Activated naive CD4-positive, alpha-beta T cell treated with anti-CD3 and anti-CD28 coated beads, Interleukin-2, amount 50 U/mL, for 24 hours (primary cell): ENCODE measurements around the gene NCK2.

Experiments
- H3K27ac Mint-ChIP-seq: one replicate; pipeline ENCODE4 v1.8.0; 2021; ENCODE audit warnings: mild to moderate bottlenecking, mixed read lengths
- H3K27me3 Mint-ChIP-seq: one replicate; pipeline ENCODE4 v1.8.0; 2021; ENCODE audit warnings: mixed read lengths
- H3K36me3 Mint-ChIP-seq: one replicate; pipeline ENCODE4 v1.8.0; 2021; ENCODE audit warnings: mixed read lengths
- H3K4me1 Mint-ChIP-seq: one replicate; pipeline ENCODE4 v1.8.0; 2021; ENCODE audit warnings: mixed read lengths
- H3K4me3 Mint-ChIP-seq: one replicate; pipeline ENCODE4 v1.8.0; 2021; ENCODE audit warnings: mild to moderate bottlenecking, mixed read lengths
- H3K9me3 Mint-ChIP-seq: one replicate; pipeline ENCODE4 v1.8.0; 2021; ENCODE audit warnings: mixed read lengths

Gene NCK2

GRCh38 chr2:105797298-105797819 lies 52.6 kb downstream of the NCK2 start:
- no peaks in the 10 kb centered on the region for H3K9me3 Mint-ChIP-seq
- no peaks in the 10 kb centered on the region for H3K27me3 Mint-ChIP-seq
- H3K4me1 Mint-ChIP-seq, result peaks cover 92% of the 10 kb centered on the region
- peaks cover 9% of the 10 kb centered on the region for H3K36me3 Mint-ChIP-seq
- H3K4me3 Mint-ChIP-seq, result peak overlapping the region; percentile 83
- H3K27ac Mint-ChIP-seq, result peak overlapping the region; percentile 96

- Mint-ChIP-seq H3K9me3 (no peaks in the 10 kb centered on the region), H3K4me1 (peaks cover 92% of the 10 kb centered on the region), H3K36me3 (peaks cover 12% of the 10 kb centered on the region), H3K27ac (peak overlapping the region; percentile 96), H3K4me3 (peak overlapping the region; percentile 83), H3K27me3 (no peaks in the 10 kb centered on the region)
Measured at GRCh38 chr2:105798595-105798994, 53.9 kb downstream of the NCK2 start.

- Mint-ChIP-seq H3K27ac (peak overlapping the region; percentile 95), H3K36me3 (peaks cover 19% of the 10 kb centered on the region), H3K9me3 (no peaks in the 10 kb centered on the region), H3K4me3 (peak overlapping the region; percentile 60), H3K27me3 (no peaks in the 10 kb centered on the region), H3K4me1 (peaks cover 100% of the 10 kb centered on the region)
Measured at GRCh38 chr2:105800036-105800713, 55.5 kb downstream of the NCK2 start.

- peak overlapping the region; percentile 95 for H3K27ac Mint-ChIP-seq
- H3K27me3 Mint-ChIP-seq, result no peaks in the 10 kb centered on the region
- no peaks in the 10 kb centered on the region for H3K9me3 Mint-ChIP-seq
- peak overlapping the region; percentile 60 for H3K4me3 Mint-ChIP-seq
- H3K36me3 Mint-ChIP-seq, result peaks cover 21% of the 10 kb centered on the region
- H3K4me1 Mint-ChIP-seq, result peaks cover 100% of the 10 kb centered on the region
Measured at GRCh38 chr2:105800953-105801635, 56.4 kb downstream of the NCK2 start.

GRCh38 chr2:105801961-105802360 lies 57.2 kb downstream of the NCK2 start:
- Mint-ChIP-seq H3K9me3 (no peaks in the 10 kb centered on the region), H3K36me3 (peaks cover 23% of the 10 kb centered on the region), H3K4me3 (peak overlapping the region; percentile 76), H3K27ac (peak overlapping the region; percentile 95), H3K4me1 (peaks cover 99% of the 10 kb centered on the region), H3K27me3 (no peaks in the 10 kb centered on the region)

GRCh38 chr2:105802587-105802986 lies 57.9 kb downstream of the NCK2 start:
- peaks cover 98% of the 10 kb centered on the region for H3K4me1 Mint-ChIP-seq
- H3K4me3 Mint-ChIP-seq, result peak overlapping the region; percentile 76
- no peaks in the 10 kb centered on the region for H3K27me3 Mint-ChIP-seq
- H3K27ac Mint-ChIP-seq, result peak overlapping the region; percentile 95
- peaks cover 20% of the 10 kb centered on the region for H3K36me3 Mint-ChIP-seq
- no peaks in the 10 kb centered on the region for H3K9me3 Mint-ChIP-seq

- Mint-ChIP-seq H3K9me3 (no peaks in the 10 kb centered on the region), H3K4me3 (peak overlapping the region; percentile 76), H3K36me3 (peaks cover 20% of the 10 kb centered on the region), H3K27ac (peak overlapping the region; percentile 95), H3K4me1 (peaks cover 98% of the 10 kb centered on the region), H3K27me3 (no peaks in the 10 kb centered on the region)
Measured at GRCh38 chr2:105803337-105803736, 58.6 kb downstream of the NCK2 start.

- Mint-ChIP-seq H3K4me1 (peaks cover 98% of the 10 kb centered on the region), H3K27ac (peak overlapping the region; percentile 95), H3K27me3 (no peaks in the 10 kb centered on the region), H3K36me3 (peaks cover 20% of the 10 kb centered on the region), H3K9me3 (no peaks in the 10 kb centered on the region), H3K4me3 (peak overlapping the region; percentile 34)
Measured at GRCh38 chr2:105803773-105804172, 59.1 kb downstream of the NCK2 start.

GRCh38 chr2:105804266-105804665 lies 59.6 kb downstream of the NCK2 start:
- peak overlapping the region; percentile 95 for H3K27ac Mint-ChIP-seq
- H3K27me3 Mint-ChIP-seq, result no peaks in the 10 kb centered on the region
- H3K4me1 Mint-ChIP-seq, result peaks cover 98% of the 10 kb centered on the region
- peak overlapping the region; percentile 34 for H3K4me3 Mint-ChIP-seq
- H3K9me3 Mint-ChIP-seq, result peaks cover under 1% of the 10 kb centered on the region
- peaks cover 23% of the 10 kb centered on the region for H3K36me3 Mint-ChIP-seq

GRCh38 chr2:105806996-105807395 lies 62.3 kb downstream of the NCK2 start:
- Mint-ChIP-seq H3K36me3 (peaks cover 22% of the 10 kb centered on the region), H3K27me3 (no peaks in the 10 kb centered on the region), H3K9me3 (peaks cover 6% of the 10 kb centered on the region), H3K27ac (peak overlapping the region; percentile 86), H3K4me3 (peak overlapping the region; percentile 23), H3K4me1 (peaks cover 96% of the 10 kb centered on the region)

- Mint-ChIP-seq H3K4me1 (peaks cover 96% of the 10 kb centered on the region), H3K27ac (peak overlapping the region; percentile 99), H3K27me3 (no peaks in the 10 kb centered on the region), H3K4me3 (peak overlapping the region; percentile 73), H3K36me3 (peaks cover 18% of the 10 kb centered on the region), H3K9me3 (peaks cover 6% of the 10 kb centered on the region)
Measured at GRCh38 chr2:105808423-105809096, 63.8 kb downstream of the NCK2 start.

- H3K4me1 Mint-ChIP-seq, result peaks cover 96% of the 10 kb centered on the region
- H3K9me3 Mint-ChIP-seq, result peaks cover 6% of the 10 kb centered on the region
- H3K27ac Mint-ChIP-seq, result peak overlapping the region; percentile 99
- peaks cover 17% of the 10 kb centered on the region for H3K36me3 Mint-ChIP-seq
- peak overlapping the region; percentile 73 for H3K4me3 Mint-ChIP-seq
- H3K27me3 Mint-ChIP-seq, result no peaks in the 10 kb centered on the region
Measured at GRCh38 chr2:105809097-105809473, 64.4 kb downstream of the NCK2 start.

- Mint-ChIP-seq H3K27me3 (no peaks in the 10 kb centered on the region), H3K36me3 (peaks cover 15% of the 10 kb centered on the region), H3K4me1 (peaks cover 96% of the 10 kb centered on the region), H3K4me3 (peak overlapping the region; percentile 73), H3K27ac (peak overlapping the region; percentile 99), H3K9me3 (peaks cover 6% of the 10 kb centered on the region)
Measured at GRCh38 chr2:105809723-105810122, 65.0 kb downstream of the NCK2 start.

GRCh38 chr2:105812180-105813044 lies 67.7 kb downstream of the NCK2 start:
- peaks cover 18% of the 10 kb centered on the region for H3K36me3 Mint-ChIP-seq
- no peaks in the 10 kb centered on the region for H3K27me3 Mint-ChIP-seq
- H3K4me1 Mint-ChIP-seq, result peaks cover 93% of the 10 kb centered on the region
- peaks cover 6% of the 10 kb centered on the region for H3K9me3 Mint-ChIP-seq
- H3K4me3 Mint-ChIP-seq, result no peak overlapping the region
- peak overlapping the region; percentile 84 for H3K27ac Mint-ChIP-seq

- peak overlapping the region; percentile 65 for H3K27ac Mint-ChIP-seq
- peaks cover 90% of the 10 kb centered on the region for H3K4me1 Mint-ChIP-seq
- no peaks in the 10 kb centered on the region for H3K27me3 Mint-ChIP-seq
- H3K36me3 Mint-ChIP-seq, result peaks cover 18% of the 10 kb centered on the region
- peaks cover 6% of the 10 kb centered on the region for H3K9me3 Mint-ChIP-seq
- H3K4me3 Mint-ChIP-seq, result no peak overlapping the region
Measured at GRCh38 chr2:105813045-105813315, 68.3 kb downstream of the NCK2 start.
